HG02852 (cell line): ENCODE results near the gene NRIP1.

ENCODE experiments used
- ATAC-seq: cut with Tn5 transposase; IDR thresholded peaks from one replicate; pipeline ENCODE4 v1.9.1; 2021; ENCODE audit warnings: mild to moderate bottlenecking, moderate library complexity; ENCODE audit not compliant: unreplicated experiment

The NRIP1 gene

GRCh38 chr21:15066123-15066575 is 1.3 kb upstream of the NRIP1 start:
- ATAC-seq: no peak

- peak; percentile 17 for ATAC-seq
Measured at GRCh38 chr21:15065392-15066122, 757 bp upstream of the NRIP1 start.

GRCh38 chr21:15063814-15064575 is 805 bp downstream of the NRIP1 start:
- ATAC-seq: peak; percentile 7

- ATAC-seq: no peak
Measured at GRCh38 chr21:15063081-15063813, 1.6 kb downstream of the NRIP1 start.

GRCh38 chr21:15062606-15062965 is 2.2 kb downstream of the NRIP1 start:
- no peak for ATAC-seq

- no peak for ATAC-seq
Measured at GRCh38 chr21:15061747-15062605, 2.8 kb downstream of the NRIP1 start.

GRCh38 chr21:15061279-15061678 is 3.5 kb downstream of the NRIP1 start:
- ATAC-seq: no peak

GRCh38 chr21:15060543-15061175 is 4.1 kb downstream of the NRIP1 start:
- no peak for ATAC-seq

GRCh38 chr21:15059397-15059796 is 5.4 kb downstream of the NRIP1 start:
- no peak for ATAC-seq

GRCh38 chr21:15058854-15059263 is 5.9 kb downstream of the NRIP1 start:
- peak; percentile 30 for ATAC-seq

- no peak for ATAC-seq
Measured at GRCh38 chr21:15057285-15057684, 7.5 kb downstream of the NRIP1 start.

GRCh38 chr21:15054606-15055239 is 10.1 kb downstream of the NRIP1 start:
- ATAC-seq: no peak

- ATAC-seq: no peak
Measured at GRCh38 chr21:15054089-15054488, 10.7 kb downstream of the NRIP1 start.

- no peak for ATAC-seq
Measured at GRCh38 chr21:15053500-15053899, 11.3 kb downstream of the NRIP1 start.

GRCh38 chr21:15052459-15052763 is 12.4 kb downstream of the NRIP1 start:
- ATAC-seq: peak; percentile 13

- peak; percentile 86 for ATAC-seq
Measured at GRCh38 chr21:15051644-15052458, 12.9 kb downstream of the NRIP1 start.

- ATAC-seq: no peak
Measured at GRCh38 chr21:15050568-15051377, 14.0 kb downstream of the NRIP1 start.

GRCh38 chr21:15045017-15045416 is 19.8 kb downstream of the NRIP1 start:
- ATAC-seq: no peak
